ENCODE measurements around the gene DCD. TPM values are rescaled to one million over a fixed set of nuclear protein-coding genes. Genes with fewer than 3 reads are reported as not detected.

DCD gene
- total RNA-seq, 1 experiment from 2014 or later: not detected

- Mint-ChIP-seq H3K4me1 (peaks cover 69 to 70% of the 10 kb centered on the region in 2 experiments), H3K36me3 (ENCODE audit: insufficient read depth in 1 of 3, low read depth in 3 of 3) (peaks cover 8 to 15% (median 11%) of the 10 kb centered on the region in 3 experiments), H3K27ac (peak overlapping the region in 2 of 3 experiments; percentile 64 to 92; a peak in 4 of 7 replicates), H3K9me3 (peaks cover 9 to 14% of the 10 kb centered on the region in 2 experiments), H3K4me3 (no peak overlapping the region), H3K27me3 (ENCODE audit: low read depth) (peaks cover 20% of the 10 kb centered on the region)
- H3K9ac ChIP-seq (ENCODE audit: extremely low read depth, insufficient read length, low read length): no peak overlapping the region
- H2AK5ac ChIP-seq (ENCODE audit: insufficient read length, low read length): peak overlapping the region; percentile 0
- H3K9me3 ChIP-seq (ENCODE audit: control insufficient read depth, low read depth, low read length): no peaks in the 10 kb centered on the region
- H3K27me3 ChIP-seq (ENCODE audit: insufficient read depth, low read length): no peaks in the 10 kb centered on the region; the same call in 1 of the 2 replicates
- peak overlapping the region; percentile 13 for H3K27ac ChIP-seq (ENCODE audit: insufficient read length, low read depth, low read length)
- H2AFZ ChIP-seq (ENCODE audit: low read length): no peak overlapping the region
- no peak overlapping the region for H4K5ac ChIP-seq (ENCODE audit: insufficient read length, low read depth, low read length)
- no peak overlapping the region for H2BK12ac ChIP-seq (ENCODE audit: insufficient read length, low read depth, low read length)
- WGBS (ENCODE audit: extremely low coverage, insufficient read length, low lambda C conversion rate): no CpG with 5 or more reads among the region's 1 CpG
- peaks cover 30% of the 10 kb centered on the region; the same call in 1 of the 2 replicates for H3K4me1 ChIP-seq (ENCODE audit: insufficient read depth, low read length)
- H3K4ac ChIP-seq (ENCODE audit: low read depth, low read length): no peak overlapping the region
- no peak overlapping the region for H4K91ac ChIP-seq (ENCODE audit: insufficient read length, low read depth, low read length)
- H3K23ac ChIP-seq (ENCODE audit: insufficient read length, low read depth, low read length): no peak overlapping the region
- TF ChIP-seq CTCF (conservative IDR thresholded peaks at IDR 0.05): no peak
- H2BK15ac ChIP-seq (ENCODE audit: low read depth, low read length): no peak overlapping the region
- peak overlapping the region; percentile 62 for H3K18ac ChIP-seq (ENCODE audit: insufficient read length, low read depth, low read length)
- no peak overlapping the region for H2BK5ac ChIP-seq (ENCODE audit: insufficient read length, low read length)
- H2BK20ac ChIP-seq (ENCODE audit: low read depth, low read length, poor library complexity, severe bottlenecking): no peak overlapping the region
- no peaks in the 10 kb centered on the region for H3K79me2 ChIP-seq (ENCODE audit: insufficient read depth, low read length)
- no peak overlapping the region for H3K4me2 ChIP-seq (ENCODE audit: insufficient read depth, insufficient read length, low read length)
- H4K20me1 ChIP-seq (ENCODE audit: control insufficient read depth, insufficient read depth, insufficient read length): no peaks in the 10 kb centered on the region
- H3T11ph ChIP-seq (ENCODE audit: low read length): no peak overlapping the region
- no peak overlapping the region for H3K56ac ChIP-seq (ENCODE audit: insufficient read length, low read depth, low read length)
- no peak overlapping the region for H2BK120ac ChIP-seq (ENCODE audit: low read depth, low read length, poor library complexity, severe bottlenecking)
- no peaks in the 10 kb centered on the region for H3K79me1 ChIP-seq (ENCODE audit: insufficient read depth, low read depth, low read length, poor library complexity, severe bottlenecking)
- no peaks in the 10 kb centered on the region for H3K23me2 ChIP-seq (ENCODE audit: insufficient read length, low read depth, low read length, poor library complexity, severe bottlenecking)
- H3K14ac ChIP-seq (ENCODE audit: insufficient read depth, low read length): no peak overlapping the region
- no peak overlapping the region for H4K8ac ChIP-seq (replicated peaks; ENCODE audit: insufficient read length, low read depth, low read length)
- DNase-seq: no peak
Observed at GRCh38 chr12:54682674-54683073, 34.5 kb upstream of the DCD start.
